Mucosa of descending colon (tissue), 3 donors: Measurements from ENCODE around the gene APH1B. TPM values are rescaled to one million over a fixed set of nuclear protein-coding genes. Genes with fewer than 3 reads are reported as not detected.
"Not testable (repeated sequence)": the region's sequence is repeated elsewhere in the genome, so short reads cannot be mapped to it uniquely, and the experiment has no call there.

Source experiments
- ATAC-seq: fragments of 200-7000 bp; cut with Tn5 transposase; one replicate; pipeline ENCODE4 v1.9.1; 2020; ENCODE audit warnings: mild to moderate bottlenecking, moderate library complexity
- DNase-seq, 3 donors: peaks; one replicate each; pipeline ENCODE4 v3.0.0-alpha.2; 2020
- H3K36me3 ChIP-seq: fragments of 200-600 bp; one replicate; pipeline ENCODE4 v1.8.0; 2021; ENCODE audit warnings: low read depth, mild to moderate bottlenecking
- H3K4me1 ChIP-seq: fragments of 200-600 bp; one replicate; pipeline ENCODE4 v1.8.0; 2021; ENCODE audit warnings: low read depth, mild to moderate bottlenecking
- H3K4me3 ChIP-seq: fragments of 200-600 bp; one replicate; pipeline ENCODE4 v1.8.0; 2021; ENCODE audit warnings: mild to moderate bottlenecking
- H3K9me3 ChIP-seq: fragments of 200-600 bp; one replicate; pipeline ENCODE4 v1.8.0; 2021; ENCODE audit warnings: mild to moderate bottlenecking
- intact Hi-C, 2 donors: fragments of 100-400 bp; cut with DNase I in 1 of 2; cut with micrococcal nuclease in 1 of 2; formaldehyde crosslinking; loops; one replicate each; pipeline versions ENCODE4 v1.11.0 to v1.11.1; 2022; cut with DNase I, micrococcal nuclease
- total RNA-seq, 3 donors: library from RNA; stranded (reverse); fragmentation: NEBNext Ultra II Directional in 2 of 3; extraction: Animal tissue kit (Norgen Biotek cat#: 25700) in 2 of 3; gene quantifications; one replicate each; pipeline versions ENCODE4 v1.2.1 to v1.2.4, GENCODE V29; 2021 to 2023
- TF ChIP-seq, protein P1 (sequence below): fragments of 200-600 bp; IDR thresholded peaks from one replicate; pipeline ENCODE4 v1.8.0; 2022; ENCODE audit warnings: antibody characterized with exemption, mild to moderate bottlenecking
- donor health status: DM: no; HTN: no; CAD: no; lungs with moderate emphysema.
- donor health status: DM: no; HTN: no; CAD: no.
- donor health status: DM: no; HTN: yes; CAD: no.

The APH1B gene
- total RNA-seq, 3 donors from 2014 or later = 6.1 to 12.7 (median 11.4) TPM

GRCh38 chr15:63232943-63233342 is 44.5 kb upstream of the APH1B start:
- peaks cover 12% of the 10 kb centered on the region for H3K4me1 ChIP-seq
- intact Hi-C loops = no loop called here
- H3K36me3 ChIP-seq = no peaks in the 10 kb centered on the region
- TF ChIP-seq, protein P1, sequence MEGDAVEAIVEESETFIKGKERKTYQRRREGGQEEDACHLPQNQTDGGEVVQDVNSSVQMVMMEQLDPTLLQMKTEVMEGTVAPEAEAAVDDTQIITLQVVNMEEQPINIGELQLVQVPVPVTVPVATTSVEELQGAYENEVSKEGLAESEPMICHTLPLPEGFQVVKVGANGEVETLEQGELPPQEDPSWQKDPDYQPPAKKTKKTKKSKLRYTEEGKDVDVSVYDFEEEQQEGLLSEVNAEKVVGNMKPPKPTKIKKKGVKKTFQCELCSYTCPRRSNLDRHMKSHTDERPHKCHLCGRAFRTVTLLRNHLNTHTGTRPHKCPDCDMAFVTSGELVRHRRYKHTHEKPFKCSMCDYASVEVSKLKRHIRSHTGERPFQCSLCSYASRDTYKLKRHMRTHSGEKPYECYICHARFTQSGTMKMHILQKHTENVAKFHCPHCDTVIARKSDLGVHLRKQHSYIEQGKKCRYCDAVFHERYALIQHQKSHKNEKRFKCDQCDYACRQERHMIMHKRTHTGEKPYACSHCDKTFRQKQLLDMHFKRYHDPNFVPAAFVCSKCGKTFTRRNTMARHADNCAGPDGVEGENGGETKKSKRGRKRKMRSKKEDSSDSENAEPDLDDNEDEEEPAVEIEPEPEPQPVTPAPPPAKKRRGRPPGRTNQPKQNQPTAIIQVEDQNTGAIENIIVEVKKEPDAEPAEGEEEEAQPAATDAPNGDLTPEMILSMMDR = no peak
- H3K4me3 ChIP-seq = no peak overlapping the region
- DNase-seq = no peak
- ATAC-seq = no peak
- H3K9me3 ChIP-seq = no peaks in the 10 kb centered on the region

DNA sequence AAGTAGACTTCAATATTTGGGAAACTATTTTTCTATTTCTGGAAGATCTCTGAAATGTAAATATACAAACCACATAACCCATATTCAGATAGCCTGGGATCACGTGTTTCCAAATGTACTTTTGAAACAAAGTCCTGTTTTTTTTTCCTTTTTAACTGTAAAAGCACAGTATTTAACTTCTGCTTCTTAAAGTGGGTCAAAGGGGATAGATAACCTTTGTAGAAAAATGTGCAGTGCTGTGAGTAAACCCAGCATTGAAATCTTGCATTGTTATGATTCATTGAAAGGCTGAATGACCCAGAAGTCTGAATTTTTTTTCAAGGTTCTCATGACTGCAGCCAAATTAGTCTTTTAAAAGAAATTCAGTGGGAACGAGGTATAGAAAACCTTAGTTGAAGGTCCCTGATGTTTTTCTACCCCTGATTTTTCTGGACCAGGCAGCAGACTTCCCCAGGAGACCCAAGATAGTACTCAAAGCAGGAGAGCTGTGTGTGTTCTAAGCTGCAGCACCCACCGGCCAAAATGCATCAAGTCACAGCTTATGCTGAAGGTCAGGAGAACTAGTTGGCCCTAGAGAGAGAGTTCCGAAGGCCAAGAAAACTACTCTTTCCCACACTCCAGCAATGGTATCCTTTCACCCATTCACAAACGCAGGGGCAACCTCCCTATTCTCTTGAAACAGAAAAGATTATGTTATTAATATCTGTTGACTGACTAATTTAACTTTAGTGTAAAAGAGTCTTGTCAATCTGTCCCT is 43.6 kb upstream of the APH1B start:
- Histone ChIP-seq H3K4me3 (no peak overlapping the region), H3K9me3 (no peaks in the 10 kb centered on the region), H3K4me1 (peaks cover 12% of the 10 kb centered on the region), H3K36me3 (no peaks in the 10 kb centered on the region)
- TF ChIP-seq, protein P1 = no peak
- intact Hi-C loops = no loop called here
- peak; percentile 16 for ATAC-seq
- DNase-seq = no peak

DNA sequence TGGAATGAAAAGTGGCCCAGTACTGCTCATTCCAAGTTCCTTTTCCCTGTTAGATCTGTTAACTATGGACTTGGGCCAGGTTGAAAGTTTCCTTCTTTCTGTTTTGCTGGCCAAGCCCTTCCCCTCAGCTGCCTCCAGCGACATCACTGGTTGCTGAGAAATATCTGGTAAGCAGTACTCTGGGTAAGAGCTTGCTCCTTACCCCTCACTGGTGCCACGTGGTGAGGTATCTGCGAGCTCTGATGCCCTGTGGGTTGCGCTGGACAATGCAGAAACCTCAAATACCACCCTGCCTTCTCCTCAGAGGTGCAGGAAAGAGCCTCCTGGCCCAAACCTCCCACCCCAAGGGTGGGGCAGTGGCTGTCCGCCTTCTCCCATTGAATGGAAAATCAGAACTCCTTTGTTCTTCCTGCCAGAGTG is 42.9 kb upstream of the APH1B start:
- no peaks in the 10 kb centered on the region for H3K9me3 ChIP-seq
- TF ChIP-seq, protein P1 = no peak
- intact Hi-C loops = no loop called here
- peak; percentile 49 to 64 (median 59) for DNase-seq
- H3K4me1 ChIP-seq = peaks cover 12% of the 10 kb centered on the region
- no peak overlapping the region for H3K4me3 ChIP-seq
- peak; percentile 96 for ATAC-seq
- no peaks in the 10 kb centered on the region for H3K36me3 ChIP-seq

- DNase-seq = no peak
- Histone ChIP-seq H3K9me3 (no peaks in the 10 kb centered on the region), H3K4me3 (no peak overlapping the region), H3K36me3 (no peaks in the 10 kb centered on the region), H3K4me1 (peaks cover 12% of the 10 kb centered on the region)
- TF ChIP-seq, protein P1 = no peak
- no peak for ATAC-seq
- intact Hi-C loops = no loop called here
Measured at GRCh38 chr15:63236272-63236671, 41.1 kb upstream of the APH1B start.

DNA sequence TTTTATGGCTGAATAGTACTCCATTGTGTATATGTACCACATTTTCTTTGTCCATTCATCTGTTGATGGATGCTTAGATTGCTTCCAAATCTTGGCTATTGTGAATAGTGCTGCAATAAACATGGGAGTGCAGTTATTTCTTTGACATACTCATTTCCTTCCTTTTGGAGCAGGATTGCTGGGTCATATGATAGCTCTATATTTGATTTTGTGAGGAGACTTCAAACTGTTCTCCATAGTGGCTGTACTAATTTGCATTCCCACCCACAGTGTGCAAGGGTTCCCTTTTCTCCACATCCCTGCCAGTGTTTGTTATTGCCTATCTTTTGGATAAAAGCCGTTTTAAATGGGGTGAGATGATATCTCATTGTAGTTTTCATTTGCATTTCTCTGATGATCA is 40.3 kb upstream of the APH1B start:
- peaks cover 12% of the 10 kb centered on the region for H3K4me1 ChIP-seq
- H3K4me3 ChIP-seq, H3K36me3 ChIP-seq, intact Hi-C loops, DNase-seq, ATAC-seq, H3K9me3 ChIP-seq: not testable (repeated sequence)

- TF ChIP-seq, protein P1 = no peak
- Histone ChIP-seq H3K4me3 (no peak overlapping the region), H3K36me3 (no peaks in the 10 kb centered on the region), H3K9me3 (no peaks in the 10 kb centered on the region), H3K4me1 (peaks cover 12% of the 10 kb centered on the region)
- ATAC-seq (no peak), DNase-seq (no peak)
- intact Hi-C loops = no loop called here
Measured at GRCh38 chr15:63238171-63238570, 39.2 kb upstream of the APH1B start.
